BLaER1 treated with 17β-estradiol and CSF1 and Interleukin-3, amounts not matched to agents 10 nM and 100 nM (cell line): ENCODE measurements around the gene GRK5.

ENCODE experiments used
- H3K27ac ChIP-seq, 11 experiments: shearing (Covaris generic); formaldehyde crosslinking; 2 replicates each; pipeline ENCODE4 v1.8.1; 2022
- H3K27me3 ChIP-seq, 11 experiments: shearing (Covaris generic); formaldehyde crosslinking; 2 replicates each; pipeline ENCODE4 v1.8.1; 2022
- H3K36me3 ChIP-seq, 11 experiments: shearing (Covaris generic); formaldehyde crosslinking; 2 replicates each; pipeline ENCODE4 v1.8.1; 2022
- H3K4me1 ChIP-seq, 10 experiments: shearing (Covaris generic); formaldehyde crosslinking; 2 replicates each; pipeline ENCODE4 v1.8.1; 2022
- H3K4me2 ChIP-seq, 11 experiments: shearing (Covaris generic); formaldehyde crosslinking; 2 replicates each; pipeline ENCODE4 v1.8.1; 2022
- H3K4me3 ChIP-seq, 10 experiments: shearing (Covaris generic); formaldehyde crosslinking; 2 replicates each; pipeline ENCODE4 v1.8.1; 2022
- H3K9ac ChIP-seq, 11 experiments: shearing (Covaris generic); formaldehyde crosslinking; 2 replicates each; pipeline ENCODE4 v1.8.1; 2022
- H3K9me3 ChIP-seq, 11 experiments: shearing (Covaris generic); formaldehyde crosslinking; replicated peaks in 1 of 11; 2 replicates each; pipeline ENCODE4 v1.8.1; 2022
- H4K20me1 ChIP-seq, 11 experiments: shearing (Covaris generic); formaldehyde crosslinking; 2 replicates each; pipeline ENCODE4 v1.8.1; 2022
- Cebpa-rat ChIP-seq, 11 experiments: shearing (Covaris generic); IDR thresholded peaks; 2 replicates each; pipeline ENCODE4 v1.8.1; 2022

GRK5 gene

GRCh38 chr10:119441921-119442757 is 234.8 kb downstream of the GRK5 start:
- peaks cover 0 to 31% (median 0%) of the 10 kb centered on the region in 11 experiments; a peak in 9 of 22 replicates for H3K27me3 ChIP-seq
- no peak overlapping the region for H3K4me3 ChIP-seq
- H4K20me1 ChIP-seq, result peaks cover 0 to 31% (median 9%) of the 10 kb centered on the region in 11 experiments; a peak in 12 of 22 replicates
- peaks cover 0 to 14% (median 6%) of the 10 kb centered on the region in 11 experiments; a peak in 9 of 22 replicates for H3K9me3 ChIP-seq
- H3K9ac ChIP-seq, result peak overlapping the region in 3 of 11 experiments; percentile 9 to 23 (median 13); a peak in 4 of 22 replicates
- peak overlapping the region; percentile 47 to 93 (median 84) for H3K4me2 ChIP-seq
- no peak overlapping the region; a peak in 1 of 22 replicates for H3K27ac ChIP-seq
- TF ChIP-seq Cebpa-rat (IDR thresholded peaks at IDR 0.05), result no peak
- peaks cover 24 to 55% (median 53%) of the 10 kb centered on the region in 10 experiments for H3K4me1 ChIP-seq
- H3K36me3 ChIP-seq, result no peaks in the 10 kb centered on the region

DNA sequence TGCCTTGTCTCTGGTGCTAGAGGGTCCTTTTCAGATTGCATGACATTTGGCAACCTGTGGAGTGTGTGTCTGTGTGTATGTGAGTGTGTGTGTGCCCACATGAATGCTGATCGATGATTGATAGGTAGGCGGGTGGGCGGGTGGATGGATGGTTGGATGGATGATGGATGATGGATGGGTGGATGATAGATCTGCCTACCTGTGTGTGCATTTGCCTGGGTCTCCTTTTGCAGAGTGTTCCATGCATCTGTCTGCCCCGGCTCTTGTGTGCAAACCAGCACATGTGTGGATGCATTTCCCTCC is 235.3 kb downstream of the GRK5 start:
- TF ChIP-seq Cebpa-rat (IDR thresholded peaks at IDR 0.05), result no peak
- peaks cover 0 to 13% (median 6%) of the 10 kb centered on the region in 11 experiments; a peak in 9 of 22 replicates for H3K9me3 ChIP-seq
- H4K20me1 ChIP-seq, result peaks cover 0 to 31% (median 9%) of the 10 kb centered on the region in 11 experiments; a peak in 12 of 22 replicates
- H3K4me3 ChIP-seq, result no peak overlapping the region
- H3K4me1 ChIP-seq, result peaks cover 24 to 55% (median 53%) of the 10 kb centered on the region in 10 experiments
- no peak overlapping the region for H3K27ac ChIP-seq
- H3K36me3 ChIP-seq, result no peaks in the 10 kb centered on the region
- peaks cover 0 to 31% (median 0%) of the 10 kb centered on the region in 11 experiments; a peak in 9 of 22 replicates for H3K27me3 ChIP-seq
- peak overlapping the region; percentile 47 to 93 (median 84); a peak in 21 of 22 replicates for H3K4me2 ChIP-seq
- H3K9ac ChIP-seq, result no peak overlapping the region

DNA sequence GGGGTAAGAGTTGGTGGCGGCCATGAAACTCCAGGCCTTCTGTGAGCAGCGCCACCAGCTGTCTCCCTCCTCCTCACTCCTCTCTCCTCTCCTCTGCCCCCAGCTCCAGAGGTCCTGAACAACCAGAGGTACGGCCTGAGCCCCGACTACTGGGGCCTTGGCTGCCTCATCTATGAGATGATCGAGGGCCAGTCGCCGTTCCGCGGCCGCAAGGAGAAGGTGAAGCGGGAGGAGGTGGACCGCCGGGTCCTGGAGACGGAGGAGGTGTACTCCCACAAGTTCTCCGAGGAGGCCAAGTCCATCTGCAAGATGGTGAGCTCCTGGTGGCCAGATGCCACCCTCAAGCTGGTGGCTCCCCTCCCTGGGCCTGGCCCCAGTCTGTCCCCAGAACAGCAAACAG is 236.1 kb downstream of the GRK5 start:
- Histone ChIP-seq H3K4me2 (peak overlapping the region in 10 of 11 experiments; percentile 58 to 93 (median 84); a peak in 18 of 22 replicates), H3K27me3 (peaks cover 0 to 31% (median 0%) of the 10 kb centered on the region in 11 experiments; a peak in 10 of 22 replicates), H4K20me1 (peaks cover 0 to 31% (median 9%) of the 10 kb centered on the region in 11 experiments; a peak in 12 of 22 replicates), H3K4me3 (no peak overlapping the region), H3K36me3 (no peaks in the 10 kb centered on the region), H3K9ac (no peak overlapping the region; a peak in 1 of 22 replicates), H3K9me3 (peaks cover 0 to 13% (median 6%) of the 10 kb centered on the region in 11 experiments; a peak in 9 of 22 replicates), H3K27ac (no peak overlapping the region), H3K4me1 (peaks cover 24 to 60% (median 54%) of the 10 kb centered on the region in 10 experiments)
- no peak for TF ChIP-seq Cebpa-rat (IDR thresholded peaks at IDR 0.05)

- no peak overlapping the region for H3K4me3 ChIP-seq
Observed at GRCh38 chr10:119443970-119444660, 236.7 kb downstream of the GRK5 start.

DNA sequence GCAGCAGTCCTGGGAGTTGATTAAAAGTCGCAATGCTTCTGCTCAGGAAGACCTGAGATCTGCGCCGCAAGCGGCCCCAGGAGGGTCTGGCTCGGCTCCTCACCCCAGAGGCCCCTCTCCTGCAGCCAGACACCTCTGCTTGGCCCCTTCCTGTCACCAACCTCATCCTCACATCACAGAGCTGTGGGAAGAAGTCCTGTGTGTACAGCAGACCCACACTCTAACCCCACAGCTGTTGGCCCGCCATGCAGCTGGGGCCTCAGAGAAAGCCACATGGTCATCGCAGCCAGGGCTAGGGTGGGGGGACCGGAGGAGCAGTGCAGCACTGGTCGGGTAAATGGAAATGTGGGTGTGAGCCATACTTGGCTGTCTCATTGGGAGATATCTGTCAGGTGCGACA is 237.5 kb downstream of the GRK5 start:
- 0 out of 20 replicates have a peak overlapping the region, but pooled peaks of 2 of the 10 experiments have one; percentile 3 to 13 for H3K4me3 ChIP-seq
- H3K36me3 ChIP-seq, result no peaks in the 10 kb centered on the region
- H3K4me2 ChIP-seq, result peak overlapping the region; percentile 33 to 93 (median 84)
- peak overlapping the region in 3 of 11 experiments; percentile 10 to 18 (median 16); a peak in 1 of 22 replicates for H3K27ac ChIP-seq
- peak overlapping the region in 6 of 11 experiments; percentile 3 to 53 (median 16); a peak in 7 of 22 replicates for H3K9ac ChIP-seq
- peaks cover 0 to 31% (median 9%) of the 10 kb centered on the region in 11 experiments; a peak in 13 of 22 replicates for H4K20me1 ChIP-seq
- H3K27me3 ChIP-seq, result peaks cover 0 to 31% (median 0%) of the 10 kb centered on the region in 11 experiments; a peak in 10 of 22 replicates
- no peak for TF ChIP-seq Cebpa-rat (IDR thresholded peaks at IDR 0.05)
- H3K9me3 ChIP-seq, result peaks cover 0 to 3% (median 0%) of the 10 kb centered on the region in 11 experiments; a peak in 3 of 22 replicates
- peaks cover 33 to 75% (median 68%) of the 10 kb centered on the region in 10 experiments for H3K4me1 ChIP-seq

More at GRCh38 chr10:119443970-119444660, 236.7 kb downstream of the GRK5 start:
- Histone ChIP-seq H3K4me2 (peak overlapping the region; percentile 33 to 93 (median 84); a peak in 20 of 22 replicates), H4K20me1 (peaks cover 0 to 31% (median 9%) of the 10 kb centered on the region in 11 experiments; a peak in 13 of 22 replicates), H3K9me3 (peaks cover 0 to 10% (median 6%) of the 10 kb centered on the region in 11 experiments; a peak in 9 of 22 replicates), H3K27ac (peak overlapping the region in 3 of 11 experiments; percentile 10 to 18 (median 16); a peak in 1 of 22 replicates), H3K9ac (peak overlapping the region in 7 of 11 experiments; percentile 3 to 53 (median 8); a peak in 8 of 22 replicates), H3K36me3 (no peaks in the 10 kb centered on the region), H3K27me3 (peaks cover 0 to 31% (median 0%) of the 10 kb centered on the region in 11 experiments; a peak in 10 of 22 replicates), H3K4me1 (peaks cover 25 to 67% (median 60%) of the 10 kb centered on the region in 10 experiments)
- no peak for TF ChIP-seq Cebpa-rat (IDR thresholded peaks at IDR 0.05)

GRCh38 chr10:119445311-119445934 is 238.1 kb downstream of the GRK5 start:
- H3K27me3 ChIP-seq, result peaks cover 0 to 31% (median 0%) of the 10 kb centered on the region in 11 experiments; a peak in 10 of 22 replicates
- H3K4me1 ChIP-seq, result peaks cover 38 to 80% (median 74%) of the 10 kb centered on the region in 10 experiments
- peak overlapping the region in 5 of 11 experiments; percentile 2 to 31 (median 14); a peak in 4 of 22 replicates for H3K9ac ChIP-seq
- no peak overlapping the region for H3K4me3 ChIP-seq
- 0 out of 22 replicates have a peak overlapping the region, but pooled peaks of 1 of the 11 experiments have one; percentile 11 for H3K27ac ChIP-seq
- no peaks in the 10 kb centered on the region for H3K9me3 ChIP-seq
- TF ChIP-seq Cebpa-rat (IDR thresholded peaks at IDR 0.05), result no peak
- H3K4me2 ChIP-seq, result peak overlapping the region in 10 of 11 experiments; percentile 58 to 93 (median 84); a peak in 20 of 22 replicates
- H3K36me3 ChIP-seq, result no peaks in the 10 kb centered on the region
- H4K20me1 ChIP-seq, result peaks cover 0 to 31% (median 9%) of the 10 kb centered on the region in 11 experiments; a peak in 13 of 22 replicates

- Histone ChIP-seq H3K4me1 (peaks cover 40 to 80% (median 74%) of the 10 kb centered on the region in 10 experiments), H3K36me3 (no peaks in the 10 kb centered on the region), H3K9ac (peak overlapping the region in 5 of 11 experiments; percentile 2 to 31 (median 14); a peak in 2 of 22 replicates), H3K9me3 (no peaks in the 10 kb centered on the region), H4K20me1 (peaks cover 0 to 31% (median 9%) of the 10 kb centered on the region in 11 experiments; a peak in 13 of 22 replicates), H3K4me3 (no peak overlapping the region), H3K4me2 (peak overlapping the region in 8 of 11 experiments; percentile 79 to 93 (median 86); a peak in 16 of 22 replicates), H3K27me3 (peaks cover 0 to 31% (median 0%) of the 10 kb centered on the region in 11 experiments; a peak in 10 of 22 replicates), H3K27ac (0 out of 22 replicates have a peak overlapping the region, but pooled peaks of 1 of the 11 experiments have one; percentile 11)
- no peak for TF ChIP-seq Cebpa-rat (IDR thresholded peaks at IDR 0.05)
Observed at GRCh38 chr10:119445935-119446317, 238.6 kb downstream of the GRK5 start.
